KMS-11 (cell line): ENCODE data around the gene DDX19B.

Experiments used
- H2AFZ ChIP-seq: fragments of 200-600 bp; sonication (generic); 2 replicates; pipeline ENCODE4 v1.6.1; 2016; ENCODE audit warnings: antibody characterized with exemption, mixed run types, low read depth
- H3K27ac ChIP-seq: fragments of 200-600 bp; sonication (generic); 2 replicates; pipeline ENCODE4 v1.6.1; 2016; ENCODE audit warnings: mild to moderate bottlenecking, mixed run types
- H3K27me3 ChIP-seq: fragments of 200-600 bp; sonication (generic); 2 replicates; pipeline ENCODE4 v1.6.1; 2017; ENCODE audit warnings: mild to moderate bottlenecking, low read depth, mixed run types, moderate library complexity; ENCODE audit not compliant: insufficient read depth
- H3K36me3 ChIP-seq: fragments of 200-600 bp; sonication (generic); 2 replicates; pipeline ENCODE4 v1.6.1; 2017; ENCODE audit warnings: mild to moderate bottlenecking, mixed run types; ENCODE audit not compliant: insufficient read depth
- H3K4me1 ChIP-seq: fragments of 200-600 bp; sonication (generic); 2 replicates; pipeline ENCODE4 v1.6.1; 2016; ENCODE audit warnings: mild to moderate bottlenecking, low read depth, mixed run types; ENCODE audit not compliant: poor library complexity, severe bottlenecking
- H3K4me2 ChIP-seq: fragments of 200-600 bp; sonication (generic); 2 replicates; pipeline ENCODE4 v1.7.0; 2016; ENCODE audit warnings: mild to moderate bottlenecking, mixed run types
- H3K4me3 ChIP-seq: fragments of 200-600 bp; sonication (generic); IDR thresholded peaks from 2 replicates; pipeline ENCODE4 v1.6.1; 2017; ENCODE audit warnings: low read depth, low read length, mixed read lengths; ENCODE audit not compliant: insufficient read depth
- H3K79me2 ChIP-seq: fragments of 200-600 bp; sonication (generic); 2 replicates; pipeline ENCODE4 v1.6.1; 2016; ENCODE audit warnings: low read depth, mixed run types; ENCODE audit not compliant: insufficient read depth
- H3K9ac ChIP-seq: fragments of 200-600 bp; sonication (generic); 2 replicates; pipeline ENCODE4 v1.6.1; 2016; ENCODE audit warnings: mild to moderate bottlenecking, mixed run types
- H4K20me1 ChIP-seq: fragments of 200-600 bp; sonication (generic); 2 replicates; pipeline ENCODE4 v1.6.1; 2016; ENCODE audit warnings: mild to moderate bottlenecking, mixed run types; ENCODE audit not compliant: insufficient read depth
- CTCF ChIP-seq: fragments of 200-600 bp; sonication (generic); conservative IDR thresholded peaks from 2 replicates; pipeline ENCODE4 v1.6.1; 2017; ENCODE audit warnings: low read depth, mild to moderate bottlenecking, antibody characterized with exemption, low read length, moderate library complexity, mixed read lengths

The DDX19B gene

GRCh38 chr16:70294385-70295025, 4.5 kb upstream of the DDX19B start:
- no peaks in the 10 kb centered on the region for H4K20me1 ChIP-seq
- no peak for TF ChIP-seq CTCF
- no peaks in the 10 kb centered on the region for H3K36me3 ChIP-seq
- no peak overlapping the region for H3K27ac ChIP-seq
- no peaks in the 10 kb centered on the region for H3K79me2 ChIP-seq
- no peak overlapping the region for H3K4me2 ChIP-seq
- no peak overlapping the region for H3K9ac ChIP-seq
- H3K4me1 ChIP-seq, result peaks cover 6% of the 10 kb centered on the region
- H2AFZ ChIP-seq, result no peak overlapping the region
- no peak overlapping the region for H3K4me3 ChIP-seq
- no peaks in the 10 kb centered on the region for H3K27me3 ChIP-seq

GRCh38 chr16:70295634-70296033, 3.4 kb upstream of the DDX19B start:
- Histone ChIP-seq H3K36me3 (no peaks in the 10 kb centered on the region), H3K27me3 (no peaks in the 10 kb centered on the region), H3K27ac (no peak overlapping the region), H4K20me1 (no peaks in the 10 kb centered on the region), H3K9ac (no peak overlapping the region), H3K4me2 (no peak overlapping the region), H3K4me3 (no peak overlapping the region), H2AFZ (no peak overlapping the region), H3K79me2 (no peaks in the 10 kb centered on the region), H3K4me1 (peaks cover 4% of the 10 kb centered on the region)
- TF ChIP-seq CTCF, result no peak

GRCh38 chr16:70301121-70301520, 2.1 kb downstream of the DDX19B start:
- H3K27me3 ChIP-seq, result no peaks in the 10 kb centered on the region
- H4K20me1 ChIP-seq, result no peaks in the 10 kb centered on the region
- H3K79me2 ChIP-seq, result no peaks in the 10 kb centered on the region
- no peaks in the 10 kb centered on the region for H3K36me3 ChIP-seq
- H3K4me2 ChIP-seq, result no peak overlapping the region
- H3K9ac ChIP-seq, result no peak overlapping the region
- no peak overlapping the region for H3K27ac ChIP-seq
- peaks cover 4% of the 10 kb centered on the region for H3K4me1 ChIP-seq
- H2AFZ ChIP-seq, result no peak overlapping the region
- no peak overlapping the region for H3K4me3 ChIP-seq
- TF ChIP-seq CTCF, result no peak

GRCh38 chr16:70302745-70303144, 3.8 kb downstream of the DDX19B start:
- Histone ChIP-seq H3K27ac (no peak overlapping the region), H3K27me3 (no peaks in the 10 kb centered on the region), H4K20me1 (no peaks in the 10 kb centered on the region), H3K4me1 (peaks cover 4% of the 10 kb centered on the region), H2AFZ (no peak overlapping the region), H3K9ac (no peak overlapping the region), H3K36me3 (no peaks in the 10 kb centered on the region), H3K79me2 (no peaks in the 10 kb centered on the region), H3K4me3 (no peak overlapping the region), H3K4me2 (no peak overlapping the region)
- TF ChIP-seq CTCF, result no peak
